Activated CD8-positive, alpha-beta memory T cell treated with anti-CD3 and anti-CD28 coated beads, Interleukin-2, amount 10 ng/mL, durations not matched to agents 7 days and 5 days (primary cell): ENCODE results near the gene COQ10A. TPM values are rescaled to one million over a fixed set of nuclear protein-coding genes. Genes with fewer than 3 reads are reported as not detected.
"Not testable (repeated sequence)": the region's sequence is repeated elsewhere in the genome, so short reads cannot be mapped to it uniquely, and the experiment has no call there.

ENCODE experiments used
- ATAC-seq: fragments of 150-1000 bp; cut with Tn5 transposase; one replicate; pipeline ENCODE4 v1.10.0; 2021; ENCODE audit warnings: moderate library complexity
- CTCF ChIA-PET: fragments of 350-600 bp; sonication (Branson Sonifier 250); formaldehyde crosslinking; loops from one replicate; lab custom pipeline; 2021; ENCODE audit warnings: antibody characterized with exemption; lab: Charles Lee
- DNase-seq: peaks from one replicate; pipeline ENCODE4 v3.0.0-alpha.2; 2020
- H3K27ac Mint-ChIP-seq: one replicate; pipeline ENCODE4 v1.8.0; 2021; ENCODE audit warnings: mild to moderate bottlenecking, mixed read lengths
- H3K27me3 Mint-ChIP-seq: one replicate; pipeline ENCODE4 v1.8.0; 2021; ENCODE audit warnings: mixed read lengths
- H3K36me3 Mint-ChIP-seq: one replicate; pipeline ENCODE4 v1.8.0; 2021; ENCODE audit warnings: mild to moderate bottlenecking, mixed read lengths
- H3K4me1 Mint-ChIP-seq: one replicate; pipeline ENCODE4 v1.8.0; 2021; ENCODE audit warnings: mixed read lengths
- H3K4me3 Mint-ChIP-seq: one replicate; pipeline ENCODE4 v1.8.0; 2021; ENCODE audit warnings: mild to moderate bottlenecking, moderate library complexity, mixed read lengths
- H3K9me3 Mint-ChIP-seq: one replicate; pipeline ENCODE4 v1.8.0; 2022; ENCODE audit warnings: low read depth, mixed read lengths
- total RNA-seq, 2 experiments: library from RNA; stranded (reverse); gene quantifications; one replicate each; pipeline ENCODE4 v1.2.3, GENCODE V29; 2021

COQ10A gene
- total RNA-seq, 2 experiments from 2014 or later = 16.0 to 17.4 TPM

- H3K4me1 Mint-ChIP-seq = peaks cover 19% of the 10 kb centered on the region
- peaks cover 5% of the 10 kb centered on the region for H3K36me3 Mint-ChIP-seq
- ATAC-seq = no peak
- no peak for DNase-seq
- peak overlapping the region; percentile 85 for H3K4me3 Mint-ChIP-seq
- H3K27ac Mint-ChIP-seq = peak overlapping the region; percentile 68
- H3K9me3 Mint-ChIP-seq = no peaks in the 10 kb centered on the region
- CTCF ChIA-PET = interaction anchor here (1.2 to 6.0 kb wide), 12 partner anchors 10 to 201 kb away, joined by 3 to 45 read pairs (median 10); partner anchors contain the start of genes ANKRD52, RNF41, SMARCC2 and SPRYD4
- no peaks in the 10 kb centered on the region for H3K27me3 Mint-ChIP-seq
Measured at GRCh38 chr12:56267443-56268071, 815 bp downstream of the COQ10A start.

DNA sequence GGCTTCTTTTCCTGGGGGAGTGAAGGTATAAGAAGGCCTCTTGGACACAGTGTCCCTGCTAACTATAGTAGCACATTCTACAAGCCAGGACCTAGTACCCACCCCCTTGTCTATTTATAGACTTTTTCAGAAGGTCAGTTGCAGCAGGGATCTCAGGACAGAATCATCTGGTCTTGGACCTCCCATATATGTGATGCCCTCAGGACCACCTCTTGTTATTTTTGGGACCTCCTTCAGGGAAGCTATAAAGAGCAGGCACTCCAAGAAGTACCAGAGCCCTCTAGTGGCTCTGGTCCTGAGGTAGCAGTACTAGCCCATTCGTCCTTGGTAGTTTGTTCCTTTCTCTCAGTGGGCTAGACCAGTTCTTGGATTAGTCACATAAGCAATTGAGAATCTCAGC lies 4.3 kb downstream of the COQ10A start:
- CTCF ChIA-PET = interaction anchor here (1.0 to 6.0 kb wide), 2 partner anchors 13 to 82 kb away, joined by 4 to 45 read pairs; partner anchors contain the start of genes ANKRD52 and SMARCC2
- H3K4me3 Mint-ChIP-seq = no peak overlapping the region
- no peak overlapping the region for H3K27ac Mint-ChIP-seq
- ATAC-seq (no peak), DNase-seq (no peak)
- H3K36me3 Mint-ChIP-seq = peaks cover 26% of the 10 kb centered on the region
- peaks cover 16% of the 10 kb centered on the region for H3K4me1 Mint-ChIP-seq
- no peaks in the 10 kb centered on the region for H3K27me3 Mint-ChIP-seq
- H3K9me3 Mint-ChIP-seq = no peaks in the 10 kb centered on the region

GRCh38 chr12:56272468-56272867 lies 5.7 kb downstream of the COQ10A start:
- not testable (repeated sequence) for H3K27me3 Mint-ChIP-seq, H3K9me3 Mint-ChIP-seq, ATAC-seq, H3K4me3 Mint-ChIP-seq, H3K27ac Mint-ChIP-seq, DNase-seq, H3K4me1 Mint-ChIP-seq
- H3K36me3 Mint-ChIP-seq = peaks cover 30% of the 10 kb centered on the region
- CTCF ChIA-PET = interaction anchor here (1.0 kb wide), 1 partner anchor 44 kb away, joined by 3 read pairs; no protein-coding TSS in a partner anchor

DNA sequence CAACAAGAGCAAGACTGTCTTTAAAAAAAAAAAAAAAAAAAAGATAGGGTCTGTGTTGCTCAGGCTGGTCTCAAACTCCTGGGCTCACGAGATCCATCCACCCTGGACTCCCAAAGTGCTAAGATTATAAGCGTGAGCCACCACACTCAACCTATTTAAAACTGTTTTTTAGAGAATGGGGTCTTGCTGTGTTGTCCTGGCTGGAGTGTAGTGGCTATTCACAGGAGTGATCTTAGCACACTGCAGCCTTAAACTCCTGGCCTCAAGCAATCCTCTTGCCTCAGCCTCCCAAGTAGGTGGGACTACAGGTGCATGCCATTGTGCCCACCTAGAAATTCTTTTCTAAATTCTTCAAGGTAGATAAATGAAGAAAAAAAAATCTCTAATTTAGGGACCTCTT lies 7.6 kb downstream of the COQ10A start:
- no peaks in the 10 kb centered on the region for H3K4me1 Mint-ChIP-seq
- CTCF ChIA-PET = no interaction called here
- DNase-seq (no peak), ATAC-seq (no peak)
- no peak overlapping the region for H3K4me3 Mint-ChIP-seq
- peaks cover 36% of the 10 kb centered on the region for H3K36me3 Mint-ChIP-seq
- no peaks in the 10 kb centered on the region for H3K9me3 Mint-ChIP-seq
- H3K27me3 Mint-ChIP-seq = no peaks in the 10 kb centered on the region
- no peak overlapping the region for H3K27ac Mint-ChIP-seq

DNA sequence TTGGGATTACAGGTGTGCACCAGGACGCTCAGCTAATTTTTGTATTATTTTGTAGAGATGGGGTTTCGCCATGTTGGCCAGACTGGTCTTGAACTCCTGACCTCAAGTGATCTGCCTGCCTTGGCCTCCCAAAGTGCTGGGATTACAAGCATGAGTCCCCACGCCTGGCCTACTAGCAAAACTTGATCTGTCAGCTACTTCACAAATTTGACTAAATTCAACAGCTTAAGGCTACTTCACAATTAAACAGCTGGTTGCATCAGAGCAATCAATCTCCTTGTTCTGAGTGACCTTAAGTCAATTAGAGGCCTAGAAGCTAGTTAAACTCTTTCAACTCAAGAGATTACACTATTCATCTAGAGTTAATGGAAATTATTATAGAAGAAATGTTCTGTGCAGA lies 12.2 kb downstream of the COQ10A start:
- Mint-ChIP-seq H3K4me3 (no peak overlapping the region), H3K9me3 (no peaks in the 10 kb centered on the region), H3K4me1 (no peaks in the 10 kb centered on the region), H3K27ac (no peak overlapping the region), H3K36me3 (peaks cover 49% of the 10 kb centered on the region), H3K27me3 (no peaks in the 10 kb centered on the region)
- CTCF ChIA-PET = interaction anchor here (1.6 to 3.3 kb wide), 2 partner anchors 12 to 20 kb away, joined by 3 to 11 read pairs; partner anchors contain the start of genes ANKRD52 and COQ10A
- DNase-seq (no peak), ATAC-seq (no peak)

DNA sequence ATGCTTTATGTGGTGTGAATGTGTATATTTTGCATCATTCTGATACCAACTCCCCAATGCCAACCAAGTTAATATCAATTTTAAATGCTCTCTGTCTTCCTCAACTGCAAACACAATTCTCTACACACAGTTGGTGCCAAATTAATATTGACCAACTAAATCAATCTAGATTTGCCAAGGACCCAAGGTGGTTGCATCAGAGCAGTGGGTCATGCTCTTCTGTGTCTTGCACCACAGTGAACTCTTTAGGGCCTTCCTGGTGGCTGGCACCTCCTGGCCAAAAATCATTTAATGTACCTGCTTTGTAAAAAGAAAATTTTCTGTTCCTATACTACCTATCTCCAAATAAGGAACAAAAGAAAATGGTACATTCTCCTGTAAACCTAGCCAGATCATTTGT lies 14.1 kb downstream of the COQ10A start:
- no peak overlapping the region for H3K27ac Mint-ChIP-seq
- CTCF ChIA-PET = no interaction called here
- no peaks in the 10 kb centered on the region for H3K4me1 Mint-ChIP-seq
- no peaks in the 10 kb centered on the region for H3K9me3 Mint-ChIP-seq
- H3K36me3 Mint-ChIP-seq = peaks cover 44% of the 10 kb centered on the region
- H3K27me3 Mint-ChIP-seq = no peaks in the 10 kb centered on the region
- no peak for DNase-seq
- no peak for ATAC-seq
- no peak overlapping the region for H3K4me3 Mint-ChIP-seq

DNA sequence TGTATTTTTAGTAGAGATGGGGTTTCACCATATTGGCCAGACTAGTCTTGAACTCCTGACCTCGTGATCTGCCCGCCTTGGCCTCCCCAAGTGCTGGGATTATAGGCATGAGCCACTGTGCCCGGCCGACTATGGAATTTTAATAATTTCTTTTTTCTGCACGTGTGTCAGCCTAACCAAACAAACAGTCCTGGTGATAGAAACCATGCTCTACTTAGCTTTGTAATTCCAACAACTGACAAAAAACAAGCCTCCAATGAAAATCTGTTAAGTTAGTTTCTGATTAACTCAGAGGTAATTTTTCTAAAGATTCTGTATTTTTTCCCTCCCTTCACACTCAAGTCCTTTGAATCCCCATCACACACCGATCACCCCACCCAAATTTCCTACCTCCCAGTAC lies 15.3 kb downstream of the COQ10A start:
- Mint-ChIP-seq H3K27me3 (no peaks in the 10 kb centered on the region), H3K27ac (no peak overlapping the region), H3K4me3 (no peak overlapping the region), H3K4me1 (peaks cover 1% of the 10 kb centered on the region), H3K9me3 (no peaks in the 10 kb centered on the region), H3K36me3 (peaks cover 45% of the 10 kb centered on the region)
- CTCF ChIA-PET = no interaction called here
- ATAC-seq (no peak), DNase-seq (no peak)

GRCh38 chr12:56282579-56282978 lies 15.8 kb downstream of the COQ10A start:
- no peak for DNase-seq
- H3K4me1 Mint-ChIP-seq = peaks cover 1% of the 10 kb centered on the region
- ATAC-seq = no peak
- CTCF ChIA-PET = no interaction called here
- H3K27ac Mint-ChIP-seq = no peak overlapping the region
- H3K9me3 Mint-ChIP-seq = no peaks in the 10 kb centered on the region
- no peaks in the 10 kb centered on the region for H3K27me3 Mint-ChIP-seq
- H3K36me3 Mint-ChIP-seq = peaks cover 45% of the 10 kb centered on the region
- H3K4me3 Mint-ChIP-seq = no peak overlapping the region

- H3K4me1 Mint-ChIP-seq = not testable (repeated sequence)
- H3K36me3 Mint-ChIP-seq = peaks cover 41% of the 10 kb centered on the region
Measured at GRCh38 chr12:56284263-56284662, 17.5 kb downstream of the COQ10A start.

DNA sequence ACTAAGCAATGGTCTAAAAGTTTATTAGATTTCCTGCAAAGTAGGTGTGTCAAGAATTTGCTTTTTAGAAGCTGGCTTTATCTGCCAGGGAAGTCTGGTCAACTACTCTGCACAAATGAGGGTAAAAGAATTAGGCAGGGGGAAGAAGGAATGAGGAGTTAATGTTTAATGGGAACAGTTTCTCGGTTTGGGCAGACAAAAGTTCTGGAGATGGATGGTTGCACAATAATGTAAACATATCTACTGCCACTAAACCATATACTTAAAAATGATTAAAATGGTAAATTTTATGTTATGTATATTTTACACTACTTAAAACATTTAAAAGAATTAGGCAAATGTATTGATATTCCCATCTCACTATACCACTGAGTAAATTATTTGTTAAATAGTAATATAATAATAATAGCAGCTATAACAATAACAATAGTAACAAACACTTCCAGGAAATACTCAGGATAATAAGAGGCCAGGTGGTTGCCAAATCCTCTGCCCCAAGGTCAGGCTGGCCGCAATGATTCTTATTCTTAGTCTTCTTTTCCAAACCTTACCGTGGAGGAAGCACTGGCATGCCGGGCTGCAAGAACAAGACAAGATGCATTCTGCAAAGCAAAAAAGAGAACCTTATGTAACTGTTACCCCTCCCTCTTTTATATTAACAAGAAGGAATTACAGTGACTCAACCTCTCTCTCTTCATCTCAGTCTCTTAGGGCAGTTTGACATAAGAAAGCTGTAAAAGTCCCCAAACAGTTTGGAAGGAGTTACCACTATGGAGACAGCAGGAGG lies 19.5 kb downstream of the COQ10A start:
- ATAC-seq (no peak), DNase-seq (no peak)
- H3K36me3 Mint-ChIP-seq = peaks cover 44% of the 10 kb centered on the region
- peaks cover 14% of the 10 kb centered on the region for H3K4me1 Mint-ChIP-seq
- CTCF ChIA-PET = interaction anchor here (1.1 to 1.6 kb wide), 3 partner anchors 12 to 20 kb away, joined by 3 to 4 read pairs (median 4); partner anchors contain the start of gene CS
- no peaks in the 10 kb centered on the region for H3K27me3 Mint-ChIP-seq
- H3K9me3 Mint-ChIP-seq = no peaks in the 10 kb centered on the region
- no peak overlapping the region for H3K27ac Mint-ChIP-seq
- H3K4me3 Mint-ChIP-seq = no peak overlapping the region

More at GRCh38 chr12:56284263-56284662, 17.5 kb downstream of the COQ10A start:
- not testable (repeated sequence) for H3K27ac Mint-ChIP-seq, ATAC-seq, H3K9me3 Mint-ChIP-seq, DNase-seq, H3K27me3 Mint-ChIP-seq, H3K4me3 Mint-ChIP-seq
- CTCF ChIA-PET = interaction anchor here (1.0 kb wide), 1 partner anchor 18 kb away, joined by 3 read pairs; no protein-coding TSS in a partner anchor

DNA sequence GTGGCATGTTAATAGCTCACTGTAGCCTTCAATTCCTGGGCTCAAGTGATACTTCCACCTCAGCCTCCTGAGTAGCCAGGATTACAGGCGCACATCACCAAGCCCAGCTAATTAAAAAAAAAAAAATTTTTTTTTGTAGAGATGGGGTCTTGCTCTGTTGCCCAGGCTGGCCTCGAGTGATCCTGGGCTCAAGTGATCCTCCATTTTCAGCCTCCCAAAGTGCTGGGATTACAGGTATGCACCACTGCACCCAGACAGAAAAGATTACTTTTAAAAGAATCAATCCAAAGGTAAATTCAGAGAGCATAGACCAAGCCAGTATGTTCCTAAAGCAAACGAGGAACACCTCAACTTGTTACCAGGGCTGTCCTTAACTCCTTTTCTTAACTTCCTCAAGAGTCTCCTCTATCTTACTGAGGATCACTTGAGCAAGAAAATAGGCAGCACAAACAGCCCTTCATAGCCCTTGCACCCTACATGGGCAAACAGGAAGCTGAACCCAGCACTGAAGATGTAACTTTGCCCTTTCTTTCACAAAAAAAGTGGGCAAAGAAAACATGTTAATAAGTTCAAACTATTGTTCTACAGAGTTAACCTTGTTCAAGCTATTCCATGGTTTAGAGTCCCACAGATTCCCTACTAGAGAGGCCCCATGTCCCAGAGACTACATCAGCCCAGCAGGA lies 22.1 kb downstream of the COQ10A start:
- ATAC-seq = no peak
- Mint-ChIP-seq H3K27ac (peak overlapping the region; percentile 43), H3K9me3 (no peaks in the 10 kb centered on the region), H3K27me3 (no peaks in the 10 kb centered on the region), H3K4me3 (no peak overlapping the region), H3K36me3 (peaks cover 36% of the 10 kb centered on the region), H3K4me1 (peaks cover 27% of the 10 kb centered on the region)
- DNase-seq = no peak
- CTCF ChIA-PET = interaction anchor here (1.3 to 1.7 kb wide), 3 partner anchors 9 to 176 kb away, joined by 3 to 6 read pairs (median 4); no protein-coding TSS in a partner anchor

GRCh38 chr12:56293795-56294194 lies 27.1 kb downstream of the COQ10A start:
- Mint-ChIP-seq H3K27ac (peak overlapping the region; percentile 36), H3K27me3 (no peaks in the 10 kb centered on the region), H3K4me3 (no peak overlapping the region), H3K9me3 (no peaks in the 10 kb centered on the region), H3K36me3 (peaks cover 47% of the 10 kb centered on the region), H3K4me1 (peaks cover 51% of the 10 kb centered on the region)
- no peak for ATAC-seq
- CTCF ChIA-PET = interaction anchor here (1.7 kb wide), 1 partner anchor 27 kb away, joined by 6 read pairs; the partner anchor contains the start of gene COQ10A
- DNase-seq = no peak

DNA sequence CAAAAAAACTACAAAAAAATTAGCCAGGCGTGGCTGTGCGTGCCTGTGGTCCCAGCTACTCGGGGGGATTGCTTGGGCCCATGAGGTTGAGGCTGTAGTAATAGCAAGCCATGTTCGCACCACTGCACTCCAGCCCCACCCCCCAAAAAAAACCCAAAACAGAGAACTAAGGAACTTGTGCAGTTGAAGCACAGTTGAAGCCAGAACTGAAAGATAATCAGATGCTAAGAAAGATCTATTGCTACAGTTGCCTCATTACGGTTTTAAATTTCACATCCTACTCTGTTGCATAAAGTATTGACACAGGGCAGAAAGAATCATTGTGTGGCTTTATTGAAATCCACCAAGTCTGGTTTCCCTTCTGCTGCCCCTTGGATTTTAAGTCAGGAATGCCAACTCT lies 29.6 kb downstream of the COQ10A start:
- Mint-ChIP-seq H3K27ac (no peak overlapping the region), H3K36me3 (peaks cover 37% of the 10 kb centered on the region), H3K27me3 (no peaks in the 10 kb centered on the region), H3K4me1 (peaks cover 54% of the 10 kb centered on the region), H3K9me3 (no peaks in the 10 kb centered on the region), H3K4me3 (no peak overlapping the region)
- ATAC-seq (no peak), DNase-seq (no peak)
- CTCF ChIA-PET = no interaction called here
